Inflammatory macrophage treated with lipopolysaccharide for 4 hours (primary cell): Measurements from ENCODE around the gene CYP2A7.
A peak's percentile ranks its signal among the peaks of the same experiment; 100 is the strongest.
"Not testable (repeated sequence)": the region's sequence is repeated elsewhere in the genome, so short reads cannot be mapped to it uniquely, and the experiment has no call there.

Experiments used
- DNase-seq: peaks from one replicate; pipeline ENCODE4 v3.0.0-alpha.2; 2020

The CYP2A7 gene, protein sequence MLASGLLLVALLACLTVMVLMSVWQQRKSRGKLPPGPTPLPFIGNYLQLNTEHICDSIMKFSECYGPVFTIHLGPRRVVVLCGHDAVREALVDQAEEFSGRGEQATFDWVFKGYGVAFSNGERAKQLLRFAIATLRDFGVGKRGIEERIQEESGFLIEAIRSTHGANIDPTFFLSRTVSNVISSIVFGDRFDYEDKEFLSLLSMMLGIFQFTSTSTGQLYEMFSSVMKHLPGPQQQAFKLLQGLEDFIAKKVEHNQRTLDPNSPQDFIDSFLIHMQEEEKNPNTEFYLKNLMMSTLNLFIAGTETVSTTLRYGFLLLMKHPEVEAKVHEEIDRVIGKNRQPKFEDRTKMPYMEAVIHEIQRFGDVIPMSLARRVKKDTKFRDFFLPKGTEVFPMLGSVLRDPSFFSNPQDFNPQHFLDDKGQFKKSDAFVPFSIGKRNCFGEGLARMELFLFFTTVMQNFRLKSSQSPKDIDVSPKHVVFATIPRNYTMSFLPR

DNA sequence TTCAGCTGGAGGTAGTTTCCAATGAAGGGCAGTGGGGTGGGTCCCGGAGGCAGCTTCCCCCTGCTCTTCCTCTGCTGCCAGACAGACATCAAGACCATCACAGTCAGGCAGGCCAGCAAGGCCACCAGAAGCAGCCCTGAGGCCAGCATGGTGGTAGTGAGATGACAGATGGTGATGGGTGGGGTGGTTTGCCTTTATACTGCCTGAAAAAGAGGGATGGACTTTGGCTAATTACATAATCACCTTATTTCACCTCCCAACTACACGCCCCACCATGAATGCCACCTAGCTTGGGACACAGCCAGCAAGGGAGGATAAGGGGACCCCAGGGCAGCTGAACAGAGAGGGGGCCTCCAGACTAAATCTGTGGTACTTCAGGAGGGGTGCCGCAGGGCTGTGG, at the start of gene CYP2A7:
TSS of gene CYP2A7 (minus strand) at position 170 of the 400 bp plus-strand sequence. CDS start at position 149, 21 bp downstream.
- not testable (repeated sequence) for DNase-seq

DNA sequence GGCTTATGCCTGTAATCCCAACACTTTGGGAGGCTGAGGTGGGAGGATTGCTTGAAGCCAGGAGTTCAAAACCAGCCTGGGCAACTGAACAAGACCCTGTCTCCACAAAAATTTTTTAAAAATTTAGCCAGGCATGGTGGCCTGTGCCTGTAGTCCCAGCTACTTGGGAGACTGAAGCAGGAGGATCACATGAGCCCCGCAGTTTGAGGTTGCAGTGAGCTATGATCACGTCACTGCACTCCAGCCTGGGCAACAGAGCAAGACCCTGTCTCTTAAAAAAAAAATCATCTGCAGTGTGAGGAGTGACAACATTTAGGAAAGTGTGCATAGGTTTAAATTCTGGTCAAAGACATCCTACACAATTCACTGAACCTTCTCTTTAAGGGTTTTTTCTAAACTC, 48.8 kb upstream of the CYP2A7 start:
- not testable (repeated sequence) for DNase-seq

GRCh38 chr19:40929942-40930341, 47.9 kb upstream of the CYP2A7 start:
- not testable (repeated sequence) for DNase-seq

DNA sequence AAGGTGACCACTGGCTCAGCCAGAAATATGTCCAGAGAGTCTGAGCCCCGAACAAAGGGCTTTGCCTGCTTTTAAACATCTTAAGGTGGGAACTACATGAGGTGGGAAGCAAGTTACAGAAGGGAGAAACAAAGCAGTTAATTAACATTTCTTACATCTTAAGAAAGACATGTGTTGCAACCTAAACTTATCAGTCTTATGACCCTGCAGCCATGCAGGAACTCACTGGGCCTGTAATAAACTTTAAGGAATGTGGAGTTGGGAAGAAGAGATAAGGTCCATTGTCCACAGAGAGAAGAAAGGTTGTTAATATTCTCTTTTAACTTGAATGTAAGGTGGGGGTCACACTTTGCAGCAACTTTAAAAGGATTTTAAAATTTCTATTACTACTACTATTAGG, 46.8 kb upstream of the CYP2A7 start:
- DNase-seq = no peak

GRCh38 chr19:40927567-40927966, 45.5 kb upstream of the CYP2A7 start:
- no peak for DNase-seq

- not testable (repeated sequence) for DNase-seq
These were observed 44.2 kb upstream of the CYP2A7 start for GRCh38 chr19:40926276-40926675.

- DNase-seq = no peak
These were observed 41.9 kb upstream of the CYP2A7 start for GRCh38 chr19:40923934-40924391.

- not testable (repeated sequence) for DNase-seq
These were observed 40.5 kb upstream of the CYP2A7 start for GRCh38 chr19:40922237-40923160.

- no peak for DNase-seq
These were observed 39.2 kb upstream of the CYP2A7 start for GRCh38 chr19:40921005-40921897.

DNA sequence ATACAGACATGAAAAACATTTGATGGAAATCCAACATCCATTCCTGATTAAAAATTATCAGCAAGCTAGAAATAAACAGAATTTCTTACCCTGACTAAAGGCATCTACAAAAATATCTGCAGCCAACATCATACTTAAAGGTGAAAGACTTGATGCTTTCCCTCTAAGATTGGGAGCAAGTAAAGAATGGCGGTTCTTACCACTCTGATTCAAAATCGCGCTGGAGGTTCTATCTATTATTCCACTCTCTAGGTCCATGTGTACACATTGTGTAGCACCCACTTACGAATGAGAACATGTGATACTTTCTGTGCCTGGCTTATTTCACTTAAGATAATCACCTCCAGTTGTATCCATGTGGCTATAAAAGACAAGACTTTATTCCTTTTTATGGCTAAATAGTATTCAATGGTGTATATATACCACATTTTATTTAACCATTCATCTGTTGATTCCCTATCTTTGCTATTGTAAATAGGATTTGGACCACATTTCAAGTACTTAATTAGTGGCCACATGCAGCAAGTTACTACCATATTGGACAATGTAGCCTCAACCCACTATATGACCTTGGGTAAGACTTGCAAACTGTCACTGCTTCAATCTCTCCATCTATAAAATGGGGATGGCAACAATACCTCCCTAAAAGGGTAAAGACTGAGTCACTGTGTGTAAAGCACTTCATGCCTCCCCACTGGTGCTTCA, 38.4 kb upstream of the CYP2A7 start:
- no peak for DNase-seq

GRCh38 chr19:40919530-40920299, 37.7 kb upstream of the CYP2A7 start:
- not testable (repeated sequence) for DNase-seq

GRCh38 chr19:40918303-40918702, 36.3 kb upstream of the CYP2A7 start:
- not testable (repeated sequence) for DNase-seq

DNA sequence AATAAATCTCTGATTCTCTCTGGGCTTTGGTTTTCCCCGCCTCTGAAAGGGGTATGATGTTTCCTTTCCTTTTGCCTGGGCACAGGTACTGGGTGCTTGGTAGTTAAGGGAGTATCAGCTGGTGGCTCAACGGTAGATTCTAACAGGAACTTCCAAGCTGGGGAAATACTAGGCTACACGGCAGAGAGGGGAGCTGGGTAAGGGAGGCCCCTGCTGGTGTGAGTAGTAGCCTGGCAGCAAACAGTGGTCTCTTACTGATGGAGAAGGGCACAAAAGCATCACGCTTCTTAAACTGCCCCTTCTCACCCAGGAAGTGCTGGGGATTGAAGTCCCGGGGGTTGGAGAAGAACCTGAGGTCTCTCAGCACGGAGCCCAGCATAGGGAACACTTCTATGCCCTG, 26.9 kb upstream of the CYP2A7 start:
- DNase-seq = peak; percentile 58

GRCh38 chr19:40907968-40908735, 26.1 kb upstream of the CYP2A7 start:
- DNase-seq = peak; percentile 43

- DNase-seq = no peak
These were observed 24.5 kb upstream of the CYP2A7 start for GRCh38 chr19:40906512-40906911.

GRCh38 chr19:40904673-40905156, 22.7 kb upstream of the CYP2A7 start:
- DNase-seq = not testable (repeated sequence)

DNA sequence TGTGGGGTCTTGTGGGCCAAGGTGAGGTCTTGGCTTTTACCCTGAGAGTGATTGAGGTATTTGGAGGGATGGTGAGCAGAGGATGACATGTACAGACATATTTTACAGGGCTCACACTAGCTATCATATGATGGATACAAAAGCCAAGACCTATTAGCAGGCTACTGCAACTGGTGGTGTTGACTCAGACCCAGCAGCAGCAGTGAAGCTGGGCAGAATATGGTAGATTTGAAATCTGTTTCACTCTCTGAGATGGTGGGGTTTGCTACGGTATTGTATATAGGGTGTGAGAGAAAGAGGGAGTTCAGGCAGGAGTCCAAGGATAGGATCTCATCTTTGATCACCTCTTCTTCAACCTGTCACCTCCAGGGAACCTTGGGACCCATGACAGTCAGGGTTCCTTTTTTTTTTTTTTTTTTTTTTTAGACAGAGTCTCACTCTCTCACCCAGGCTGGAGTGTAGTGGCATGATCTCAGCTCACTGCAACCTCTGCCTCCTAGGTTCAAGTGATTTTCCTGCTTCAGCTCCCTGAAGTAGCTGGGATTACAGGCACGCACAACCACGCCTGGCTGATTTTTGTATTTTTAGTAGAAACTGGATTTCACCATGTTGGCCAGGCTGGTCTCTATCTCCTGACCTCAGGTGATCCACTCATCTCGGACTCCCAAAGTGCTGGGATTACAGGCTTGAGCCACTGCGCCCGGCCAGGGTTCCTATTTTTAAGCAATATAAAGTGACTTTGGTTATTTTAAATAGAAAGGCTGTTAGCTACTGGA, 20.1 kb upstream of the CYP2A7 start:
- not testable (repeated sequence) for DNase-seq

DNA sequence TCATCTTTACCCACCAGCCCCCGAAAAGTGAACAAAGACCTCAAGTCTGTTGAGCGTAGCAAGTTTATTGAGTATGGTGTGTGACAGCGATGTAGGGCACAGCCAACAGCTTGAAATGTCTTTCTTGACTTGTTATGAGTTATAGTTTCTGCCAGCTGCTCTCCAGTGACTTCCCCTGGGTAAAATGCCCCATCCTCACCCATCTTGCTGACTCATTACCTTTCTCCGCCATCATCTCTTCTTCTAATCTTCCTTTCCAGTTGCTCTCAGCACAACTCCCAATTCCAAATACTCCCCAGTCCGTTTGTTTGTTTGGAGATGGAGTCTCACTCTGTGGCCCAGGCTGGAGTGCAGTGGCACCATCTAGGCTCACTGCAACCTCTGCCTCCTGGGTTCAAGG, 18.5 kb upstream of the CYP2A7 start:
- DNase-seq = not testable (repeated sequence)

- peak; percentile 2 for DNase-seq
These were observed 17.9 kb upstream of the CYP2A7 start for GRCh38 chr19:40899964-40900363.
